Measurements from ENCODE around the gene KIF3B.

DNA sequence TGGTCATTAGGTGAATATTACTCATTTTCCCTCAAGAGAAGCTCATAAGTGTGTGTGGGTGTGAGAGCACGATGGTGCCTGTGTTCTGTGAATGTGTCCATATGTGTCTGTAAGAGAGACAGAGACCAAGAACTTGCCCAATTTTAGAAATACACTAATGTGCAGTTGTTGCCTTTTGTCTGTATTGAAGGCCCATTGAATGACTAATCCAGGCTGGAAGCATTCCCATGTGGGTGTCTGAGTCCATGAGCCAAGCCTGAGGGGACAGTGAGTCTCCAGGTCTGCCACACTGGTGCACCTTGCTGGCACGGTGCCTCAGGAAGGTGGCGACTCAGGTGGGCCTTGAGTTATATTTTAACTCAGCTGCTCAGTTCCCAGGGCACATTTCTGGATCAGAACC lies 55.2 kb downstream of the KIF3B start:
- TF ChIP-seq, protein P1, sequence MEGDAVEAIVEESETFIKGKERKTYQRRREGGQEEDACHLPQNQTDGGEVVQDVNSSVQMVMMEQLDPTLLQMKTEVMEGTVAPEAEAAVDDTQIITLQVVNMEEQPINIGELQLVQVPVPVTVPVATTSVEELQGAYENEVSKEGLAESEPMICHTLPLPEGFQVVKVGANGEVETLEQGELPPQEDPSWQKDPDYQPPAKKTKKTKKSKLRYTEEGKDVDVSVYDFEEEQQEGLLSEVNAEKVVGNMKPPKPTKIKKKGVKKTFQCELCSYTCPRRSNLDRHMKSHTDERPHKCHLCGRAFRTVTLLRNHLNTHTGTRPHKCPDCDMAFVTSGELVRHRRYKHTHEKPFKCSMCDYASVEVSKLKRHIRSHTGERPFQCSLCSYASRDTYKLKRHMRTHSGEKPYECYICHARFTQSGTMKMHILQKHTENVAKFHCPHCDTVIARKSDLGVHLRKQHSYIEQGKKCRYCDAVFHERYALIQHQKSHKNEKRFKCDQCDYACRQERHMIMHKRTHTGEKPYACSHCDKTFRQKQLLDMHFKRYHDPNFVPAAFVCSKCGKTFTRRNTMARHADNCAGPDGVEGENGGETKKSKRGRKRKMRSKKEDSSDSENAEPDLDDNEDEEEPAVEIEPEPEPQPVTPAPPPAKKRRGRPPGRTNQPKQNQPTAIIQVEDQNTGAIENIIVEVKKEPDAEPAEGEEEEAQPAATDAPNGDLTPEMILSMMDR (IDR thresholded peaks at IDR 0.05) = no peak
- no peak for TF ChIP-seq POLR2A (IDR thresholded peaks at IDR 0.05)
